Endodermal cell (in vitro differentiated cells): Measurements from ENCODE around the gene METTL2A. TPM values are rescaled to one million over a fixed set of nuclear protein-coding genes. Genes with fewer than 3 reads are reported as not detected.

Experiments
- DNase-seq: peaks from one replicate; pipeline ENCODE4 v3.0.0-alpha.2; 2017
- H3K27ac ChIP-seq: 2 replicates; pipeline ENCODE4 v1.5.1; 2013; ENCODE audit warnings: mild to moderate bottlenecking, low read depth, low read length, moderate library complexity
- H3K27me3 ChIP-seq: 2 replicates; pipeline ENCODE4 v1.6.1; 2013; ENCODE audit warnings: mild to moderate bottlenecking, low read length, moderate library complexity; ENCODE audit not compliant: insufficient read depth, control insufficient read depth, poor library complexity, severe bottlenecking
- H3K36me3 ChIP-seq: 2 replicates; pipeline ENCODE4 v1.7.0; 2013; ENCODE audit warnings: mild to moderate bottlenecking, low read length, moderate library complexity; ENCODE audit not compliant: control insufficient read depth, insufficient read depth
- H3K4me1 ChIP-seq: one replicate; pipeline ENCODE4 v1.7.0; 2013; ENCODE audit warnings: low read length; ENCODE audit not compliant: control insufficient read depth, insufficient read depth
- H3K4me3 ChIP-seq: 2 replicates; pipeline ENCODE4 v1.5.1; 2013; ENCODE audit warnings: mild to moderate bottlenecking, low read length, moderate library complexity
- H3K9ac ChIP-seq: 2 replicates; pipeline ENCODE4 v1.6.1; 2013; ENCODE audit warnings: mild to moderate bottlenecking, low read length, moderate library complexity; ENCODE audit not compliant: poor library complexity, severe bottlenecking; ENCODE audit errors: extremely low read depth
- H3K9me3 ChIP-seq: 2 replicates; pipeline ENCODE4 v1.6.1; 2013; ENCODE audit warnings: mild to moderate bottlenecking, low read length, moderate library complexity; ENCODE audit not compliant: control insufficient read depth
- H3K27ac Mint-ChIP-seq: 2 replicates; pipeline ENCODE4 v1.8.0; 2020; ENCODE audit warnings: mixed read lengths
- H3K27me3 Mint-ChIP-seq: 2 replicates; pipeline ENCODE4 v1.8.0; 2021; ENCODE audit warnings: mild to moderate bottlenecking, mixed read lengths; ENCODE audit not compliant: insufficient read depth
- H3K36me3 Mint-ChIP-seq: 2 replicates; pipeline ENCODE4 v1.8.0; 2020; ENCODE audit warnings: low read depth, mixed read lengths
- H3K4me1 Mint-ChIP-seq: 2 replicates; pipeline ENCODE4 v1.8.0; 2020; ENCODE audit warnings: mixed read lengths
- H3K4me3 Mint-ChIP-seq: 2 replicates; pipeline ENCODE4 v1.8.0; 2020; ENCODE audit warnings: mild to moderate bottlenecking, moderate library complexity, mixed read lengths
- H3K9me3 Mint-ChIP-seq: 2 replicates; pipeline ENCODE4 v1.8.0; 2020; ENCODE audit warnings: mild to moderate bottlenecking, mixed read lengths
- CTCF ChIP-seq: fragments of 200-600 bp; sonication (generic); conservative IDR thresholded peaks from 2 replicates; pipeline ENCODE4 v1.5.0; 2021; ENCODE audit warnings: antibody characterized with exemption, mild to moderate bottlenecking
- WGBS, 2 experiments: methylation state at CpG; one replicate each; pipeline versions ENCODE4 v1.1.5 to v1.1.7; 2013; ENCODE audit warnings: missing lambda C conversion rate in 2 of 2, mixed read lengths in 1 of 2; ENCODE audit not compliant: insufficient coverage in 1 of 2, insufficient read length in 1 of 2; 5-methylcytosine and 5-hydroxymethylcytosine counted together
- total RNA-seq, 2 donors: library from RNA; stranded (reverse); fragmentation: NEBNext Ultra II Directional in 1 of 2; extraction: Animal tissue kit (Norgen Biotek cat#: 25700) in 1 of 2; gene quantifications; 2 replicates in 1 of 2; 3 replicates in 1 of 2; pipeline ENCODE4 v1.2.1, GENCODE V29; 2021

The METTL2A gene
- total RNA-seq, 2 donors from 2014 or later: 30.1 to 38.5 TPM

- H3K9me3 ChIP-seq: no peaks in the 10 kb centered on the region
- DNase-seq: no peak
- TF ChIP-seq CTCF: no peak
- no peak overlapping the region for H3K9ac ChIP-seq
- no peaks in the 10 kb centered on the region for H3K36me3 ChIP-seq
- H3K4me3 ChIP-seq: no peak overlapping the region
- H3K36me3 Mint-ChIP-seq: no peaks in the 10 kb centered on the region
- H3K27ac Mint-ChIP-seq: no peak overlapping the region
- H3K27ac ChIP-seq: no peak overlapping the region
- no peak overlapping the region for H3K4me3 Mint-ChIP-seq
- no peaks in the 10 kb centered on the region for H3K4me1 ChIP-seq
- H3K9me3 Mint-ChIP-seq: no peaks in the 10 kb centered on the region
- no peaks in the 10 kb centered on the region for H3K27me3 ChIP-seq
- H3K4me1 Mint-ChIP-seq: no peaks in the 10 kb centered on the region
- WGBS, 2 experiments: 100% methylated on average over 1 of the region's 1 CpG
- H3K27me3 Mint-ChIP-seq: peaks cover 9% of the 10 kb centered on the region
Observed at GRCh38 chr17:62388856-62389255, 34.8 kb upstream of the METTL2A start.

GRCh38 chr17:62392908-62393307 is 30.8 kb upstream of the METTL2A start:
- Histone ChIP-seq H3K36me3 (no peaks in the 10 kb centered on the region), H3K4me1 (peaks cover 4% of the 10 kb centered on the region), H3K27me3 (no peaks in the 10 kb centered on the region), H3K9me3 (no peaks in the 10 kb centered on the region), H3K9ac (no peak overlapping the region), H3K4me3 (no peak overlapping the region), H3K27ac (no peak overlapping the region)
- no peak overlapping the region for H3K27ac Mint-ChIP-seq
- H3K9me3 Mint-ChIP-seq: no peaks in the 10 kb centered on the region
- peaks cover 4% of the 10 kb centered on the region for H3K4me1 Mint-ChIP-seq
- peaks cover 7% of the 10 kb centered on the region for H3K27me3 Mint-ChIP-seq
- 100% methylated on average over 1 of the region's 1 CpG; no CpG with 5 or more reads in 1 of the 2 experiments for WGBS, 2 experiments
- no peak overlapping the region for H3K4me3 Mint-ChIP-seq
- DNase-seq: no peak
- no peak for TF ChIP-seq CTCF
- H3K36me3 Mint-ChIP-seq: no peaks in the 10 kb centered on the region

- Mint-ChIP-seq H3K4me3 (no peak overlapping the region), H3K27ac (no peak overlapping the region), H3K27me3 (peaks cover 12% of the 10 kb centered on the region), H3K9me3 (peaks cover 2% of the 10 kb centered on the region), H3K4me1 (peaks cover 4% of the 10 kb centered on the region), H3K36me3 (no peaks in the 10 kb centered on the region)
- peaks cover 4% of the 10 kb centered on the region for H3K4me1 ChIP-seq
- WGBS, 2 experiments: 92 to 100% methylated on average over 1 of the region's 1 CpG
- no peak overlapping the region for H3K27ac ChIP-seq
- no peak for DNase-seq
- H3K27me3 ChIP-seq: no peaks in the 10 kb centered on the region
- no peak for TF ChIP-seq CTCF
- no peaks in the 10 kb centered on the region for H3K36me3 ChIP-seq
- no peaks in the 10 kb centered on the region for H3K9me3 ChIP-seq
- no peak overlapping the region for H3K9ac ChIP-seq
- H3K4me3 ChIP-seq: no peak overlapping the region
Observed at GRCh38 chr17:62398891-62399290, 24.8 kb upstream of the METTL2A start.
